Colon (tissue), 2 donors: Measurements from ENCODE around the gene LLCFC1.

Source experiments
- FAIRE-seq: peaks from 2 replicates; lab custom pipeline; 2012; peaks lifted over from hg19 to GRCh38; lab: Jason Lieb, UNC
- donor health status: control.
- donor health status: control.

Gene LLCFC1

DNA sequence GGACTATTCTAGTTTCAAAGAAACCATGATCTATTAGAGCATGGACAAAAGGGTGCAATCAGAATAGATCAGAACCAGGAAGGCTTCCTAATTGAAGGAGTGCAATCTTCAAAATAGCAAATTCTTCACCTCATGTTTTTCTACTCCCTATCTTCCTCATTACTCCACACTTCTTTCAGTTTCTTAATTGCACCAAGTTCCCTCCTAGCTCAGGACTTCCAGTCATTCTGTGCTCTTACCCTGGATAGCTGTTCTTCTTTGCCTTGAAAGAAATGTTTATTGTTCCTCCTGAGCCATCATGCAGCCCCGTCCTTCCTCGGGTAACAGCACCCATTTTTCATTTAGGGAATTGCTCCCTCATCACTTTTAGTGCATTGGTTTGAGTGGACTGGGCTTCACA lies 28.8 kb upstream of the LLCFC1 start:
- FAIRE-seq, result no peak

GRCh38 chr7:142913051-142913450 lies 26.2 kb upstream of the LLCFC1 start:
- FAIRE-seq, result no peak

- no peak for FAIRE-seq
Observed at GRCh38 chr7:142913566-142913965, 25.7 kb upstream of the LLCFC1 start.

DNA sequence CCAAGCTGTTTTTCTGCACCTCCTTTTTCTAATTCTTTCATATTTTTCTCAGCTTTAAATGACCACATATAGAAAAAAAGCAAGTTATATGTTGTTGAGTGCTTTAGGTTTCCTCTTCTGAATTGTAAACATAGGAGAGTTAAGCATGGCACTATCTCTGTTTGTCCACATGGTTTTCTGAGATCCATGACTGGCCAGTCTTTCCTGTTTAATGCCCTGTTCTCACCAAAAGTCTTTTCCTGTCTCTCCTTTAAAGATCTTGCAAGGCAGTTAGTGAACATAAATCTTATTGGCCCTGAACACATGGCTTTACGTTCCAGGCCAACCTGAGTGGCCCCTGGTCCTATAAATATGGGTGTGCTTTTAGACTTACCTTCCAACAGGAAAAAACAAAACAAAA lies 25.2 kb upstream of the LLCFC1 start:
- FAIRE-seq, result no peak

- no peak for FAIRE-seq
Observed at GRCh38 chr7:142915315-142915714, 24.0 kb upstream of the LLCFC1 start.

GRCh38 chr7:142916508-142916907 lies 22.8 kb upstream of the LLCFC1 start:
- FAIRE-seq, result no peak

GRCh38 chr7:142917447-142917846 lies 21.8 kb upstream of the LLCFC1 start:
- FAIRE-seq, result no peak

DNA sequence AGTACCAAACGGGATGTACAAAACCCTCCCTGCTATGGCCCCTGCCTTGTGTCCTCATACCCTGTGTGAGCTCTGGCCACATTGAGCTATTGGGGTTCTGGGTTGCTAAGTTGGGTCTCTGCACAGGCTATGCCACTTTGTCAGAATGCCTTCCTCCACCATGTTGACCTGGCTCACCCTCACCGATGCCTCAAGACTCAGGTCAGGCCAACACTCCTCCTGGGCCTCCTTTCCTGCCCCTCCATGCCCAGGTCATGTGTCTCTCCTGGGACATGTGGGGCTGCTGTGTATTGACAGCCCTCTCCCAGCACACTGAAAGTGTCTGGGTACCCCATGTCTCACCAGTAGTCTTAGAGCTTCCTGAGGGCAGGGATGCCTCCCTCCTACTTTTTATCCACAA lies 20.4 kb upstream of the LLCFC1 start:
- FAIRE-seq, result no peak

- no peak for FAIRE-seq
Observed at GRCh38 chr7:142919656-142920055, 19.6 kb upstream of the LLCFC1 start.

DNA sequence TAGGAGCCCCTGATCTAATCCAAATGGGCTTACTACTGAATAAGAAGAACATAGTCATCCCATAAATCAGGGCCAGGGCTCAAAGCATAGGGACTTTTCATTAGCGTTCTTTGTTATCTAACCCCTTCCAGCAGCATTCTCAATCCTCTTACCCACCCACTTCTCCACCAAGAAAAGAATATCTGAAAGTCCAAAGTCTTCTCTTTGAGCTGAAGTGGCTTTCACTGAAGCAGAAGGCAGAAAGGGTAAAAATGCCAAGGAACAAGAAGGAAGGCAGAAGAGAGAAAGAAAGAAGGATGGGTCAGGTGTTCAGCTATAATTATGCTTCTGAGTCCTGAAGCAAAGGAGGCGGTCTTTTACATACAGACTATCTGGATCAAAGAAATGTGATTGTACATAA lies 15.9 kb upstream of the LLCFC1 start:
- FAIRE-seq, result no peak

DNA sequence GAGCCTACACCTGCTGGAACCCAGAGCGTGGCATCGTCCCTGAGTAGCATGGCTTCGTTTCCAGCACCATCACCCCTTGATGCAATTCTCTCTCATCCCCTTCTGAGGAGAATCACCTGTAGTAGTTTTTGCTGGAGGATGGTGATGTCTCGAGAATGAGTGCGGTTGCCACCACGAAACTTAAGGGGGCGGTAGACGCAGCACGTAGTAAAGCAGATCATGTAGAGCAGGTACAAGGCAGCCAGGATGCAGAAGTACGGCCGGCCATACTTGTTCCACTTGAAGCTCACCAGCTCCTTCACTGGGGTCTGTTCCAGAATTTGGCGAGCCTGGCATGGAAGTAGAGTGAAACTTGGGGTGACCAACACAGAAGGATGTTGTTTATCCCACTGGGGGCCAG lies 13.9 kb upstream of the LLCFC1 start:
- FAIRE-seq, result no peak

- no peak for FAIRE-seq
Observed at GRCh38 chr7:142927085-142927745, 12.1 kb upstream of the LLCFC1 start.

DNA sequence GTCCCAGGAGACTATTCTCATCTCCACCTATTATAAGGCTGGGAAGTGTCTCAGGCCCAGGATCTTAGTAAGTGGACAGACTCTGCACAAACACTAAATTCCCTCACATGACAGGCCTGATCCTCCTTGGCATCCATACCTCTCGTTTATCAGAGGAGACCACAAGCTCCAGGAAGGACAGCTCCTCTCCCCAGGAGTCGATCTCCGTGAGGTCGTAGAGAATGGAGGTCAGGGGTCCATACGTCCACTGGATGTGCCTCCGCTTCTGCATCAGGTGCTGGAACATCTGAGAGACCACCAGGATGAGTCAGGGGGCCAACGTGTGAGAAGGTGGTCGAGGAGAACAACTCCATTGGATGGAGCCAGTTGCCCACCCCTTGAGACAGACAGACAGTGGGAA lies 11.3 kb upstream of the LLCFC1 start:
- FAIRE-seq, result no peak

GRCh38 chr7:142930126-142930730 lies 9.1 kb upstream of the LLCFC1 start:
- no peak for FAIRE-seq

DNA sequence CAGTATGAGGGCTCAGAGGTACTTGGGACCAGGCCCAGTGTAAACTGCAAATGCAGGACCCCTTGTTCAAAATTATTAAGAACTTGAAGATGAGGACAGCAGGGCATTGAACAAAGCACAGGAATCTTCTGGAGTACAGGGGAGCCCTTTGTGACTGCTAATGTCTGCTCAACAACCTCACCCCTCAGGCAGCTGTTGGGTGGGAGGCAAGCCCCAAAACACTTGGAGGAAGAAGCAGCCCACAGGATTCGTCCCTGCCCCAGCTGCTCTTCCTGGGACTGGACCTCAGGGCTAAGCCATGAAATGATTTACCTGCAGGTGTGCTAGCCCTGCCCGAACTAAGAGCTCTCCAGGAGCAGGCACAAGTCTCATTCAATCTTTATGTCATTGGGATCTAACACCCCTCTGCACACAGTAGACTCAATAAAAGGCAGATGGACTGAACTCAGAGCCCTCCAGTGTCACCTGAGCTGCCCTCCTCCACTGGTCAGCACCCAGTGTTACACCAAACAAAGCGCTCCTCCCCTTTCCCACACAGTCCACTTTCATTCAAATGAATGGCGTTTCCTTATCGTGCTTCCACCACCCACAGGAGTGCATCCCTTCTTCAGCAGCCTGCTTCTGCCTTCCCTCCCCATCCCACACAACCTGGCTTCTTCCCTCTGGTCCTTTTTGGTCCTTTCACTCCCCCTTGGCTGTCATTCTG lies 6.7 kb upstream of the LLCFC1 start:
- no peak for FAIRE-seq

DNA sequence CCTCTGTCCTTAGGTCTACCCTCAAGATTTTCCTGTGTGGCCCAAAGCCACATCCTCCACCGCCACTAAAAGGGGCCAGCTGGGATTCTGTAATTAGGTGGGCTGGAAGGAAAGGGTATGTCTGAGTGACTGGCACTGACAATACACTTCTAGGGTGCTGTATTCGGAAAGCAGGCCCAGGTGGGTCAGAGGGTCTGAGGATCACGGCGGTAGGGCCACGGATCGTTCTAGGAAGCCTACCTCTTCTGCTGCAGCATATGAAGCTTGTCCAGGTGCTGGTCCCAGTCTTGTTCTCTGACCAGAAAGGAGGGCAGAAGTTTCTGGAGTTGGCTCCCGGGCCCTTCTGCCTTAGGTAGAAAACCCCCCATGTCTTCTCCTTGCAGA lies 6.2 kb upstream of the LLCFC1 start:
- no peak for FAIRE-seq

GRCh38 chr7:142933624-142934023 lies 5.7 kb upstream of the LLCFC1 start, which contains the start of gene TRPV5:
Gene TRPV5 (minus strand): TSS chr7:142933746. CDS start chr7:142933459, 287 bp downstream.
- no peak for FAIRE-seq

- FAIRE-seq, result no peak
Observed at GRCh38 chr7:142934056-142934455, 5.2 kb upstream of the LLCFC1 start.

- no peak for FAIRE-seq
Observed at GRCh38 chr7:142935941-142936565, 3.2 kb upstream of the LLCFC1 start.

GRCh38 chr7:142938611-142939010 lies 673 bp upstream of the LLCFC1 start:
- FAIRE-seq, result no peak

DNA sequence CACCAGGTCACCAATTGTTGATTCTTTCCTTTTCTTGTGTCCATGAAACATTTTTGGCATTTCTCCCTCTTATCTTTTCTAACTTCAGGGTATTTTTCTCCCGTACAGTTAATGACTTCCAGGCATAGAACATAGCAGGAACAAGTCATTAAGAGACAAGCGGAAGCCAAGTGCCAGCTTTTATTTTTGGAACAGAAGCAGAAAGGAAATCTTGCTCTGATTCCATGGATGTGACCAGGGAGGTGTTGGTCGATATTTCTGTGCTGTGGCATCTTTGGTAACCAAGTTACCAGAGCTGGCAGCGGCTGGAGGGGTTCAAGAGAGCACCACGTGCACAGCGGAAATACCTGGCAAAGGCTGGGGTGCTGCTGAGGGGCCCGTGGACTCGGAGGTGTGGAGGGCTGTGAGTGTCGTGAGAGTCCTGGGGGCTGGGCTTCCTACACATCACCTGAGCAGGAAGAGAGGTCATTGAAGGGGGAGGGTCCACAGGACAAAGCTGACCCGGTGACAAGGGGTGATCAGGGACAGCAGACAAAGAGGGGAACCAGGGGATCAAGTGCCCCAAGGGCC lies 1.8 kb downstream of the LLCFC1 start:
- FAIRE-seq, result no peak

DNA sequence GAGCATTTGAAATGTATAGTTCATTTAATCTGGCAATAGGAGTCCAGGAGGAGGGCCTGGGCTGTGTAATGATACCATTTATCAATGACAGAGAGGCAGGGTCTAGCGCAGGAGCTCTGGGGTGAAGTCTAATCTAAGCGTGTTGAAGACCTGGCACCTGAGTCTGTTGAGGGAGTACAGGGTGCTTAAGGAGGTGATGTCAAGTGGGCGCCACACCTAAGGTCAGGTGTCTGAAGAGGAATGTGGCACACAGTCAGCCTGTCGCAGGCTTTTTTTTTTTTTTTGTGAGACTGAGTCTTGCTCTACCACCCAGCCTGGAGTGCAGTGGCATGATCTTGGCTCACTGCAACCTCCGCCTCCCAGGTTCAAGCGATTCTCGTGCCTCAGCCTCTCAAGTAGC lies 2.3 kb downstream of the LLCFC1 start:
- no peak for FAIRE-seq

- no peak for FAIRE-seq
Observed at GRCh38 chr7:142942746-142943145, 3.5 kb downstream of the LLCFC1 start.
